ENCODE measurements around the gene PIEZO2.

DNA sequence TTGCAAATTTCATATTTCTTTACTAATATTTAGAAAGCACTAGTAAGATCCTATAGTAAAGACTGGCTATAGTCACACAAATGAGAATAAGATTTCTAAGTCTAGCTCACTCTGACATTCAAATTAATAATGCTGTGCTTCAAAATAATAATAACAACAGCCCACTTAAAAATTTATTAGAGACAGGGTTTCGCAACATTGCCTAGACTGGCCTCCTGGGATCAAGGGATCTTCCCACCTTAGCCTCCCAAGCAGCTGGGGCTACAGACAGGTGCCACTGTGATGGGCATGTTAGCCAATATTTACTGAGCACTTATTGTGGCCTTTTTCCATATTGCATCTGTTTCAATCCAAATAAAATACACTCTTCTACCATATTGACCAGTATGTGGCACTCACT is 96.1 kb downstream of the PIEZO2 start:
- TF ChIP-seq ZNF8 (CRISPR knock-in tag; IDR thresholded peaks at IDR 0.05) (no peak), SNAI2 (CRISPR knock-in tag; IDR thresholded peaks at IDR 0.05) (no peak), PPARA (CRISPR knock-in tag; IDR thresholded peaks at IDR 0.05; ENCODE audit: borderline replicate concordance) (no peak), OSR1 (CRISPR knock-in tag; IDR thresholded peaks at IDR 0.05) (no peak), ARNTL (CRISPR knock-in tag; IDR thresholded peaks at IDR 0.05; ENCODE audit: borderline replicate concordance, low read depth) (no peak), ESRRG (CRISPR knock-in tag; IDR thresholded peaks at IDR 0.05) (no peak), ZFP3 (CRISPR knock-in tag; IDR thresholded peaks at IDR 0.05) (no peak), ZFP30 (CRISPR knock-in tag; IDR thresholded peaks at IDR 0.05) (no peak)
- TF ChIP-seq, protein P1, sequence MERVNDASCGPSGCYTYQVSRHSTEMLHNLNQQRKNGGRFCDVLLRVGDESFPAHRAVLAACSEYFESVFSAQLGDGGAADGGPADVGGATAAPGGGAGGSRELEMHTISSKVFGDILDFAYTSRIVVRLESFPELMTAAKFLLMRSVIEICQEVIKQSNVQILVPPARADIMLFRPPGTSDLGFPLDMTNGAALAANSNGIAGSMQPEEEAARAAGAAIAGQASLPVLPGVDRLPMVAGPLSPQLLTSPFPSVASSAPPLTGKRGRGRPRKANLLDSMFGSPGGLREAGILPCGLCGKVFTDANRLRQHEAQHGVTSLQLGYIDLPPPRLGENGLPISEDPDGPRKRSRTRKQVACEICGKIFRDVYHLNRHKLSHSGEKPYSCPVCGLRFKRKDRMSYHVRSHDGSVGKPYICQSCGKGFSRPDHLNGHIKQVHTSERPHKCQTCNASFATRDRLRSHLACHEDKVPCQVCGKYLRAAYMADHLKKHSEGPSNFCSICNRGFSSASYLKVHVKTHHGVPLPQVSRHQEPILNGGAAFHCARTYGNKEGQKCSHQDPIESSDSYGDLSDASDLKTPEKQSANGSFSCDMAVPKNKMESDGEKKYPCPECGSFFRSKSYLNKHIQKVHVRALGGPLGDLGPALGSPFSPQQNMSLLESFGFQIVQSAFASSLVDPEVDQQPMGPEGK (CRISPR knock-in tag; IDR thresholded peaks at IDR 0.05; ENCODE audit: borderline replicate concordance), result no peak
- TF ChIP-seq, protein P2, sequence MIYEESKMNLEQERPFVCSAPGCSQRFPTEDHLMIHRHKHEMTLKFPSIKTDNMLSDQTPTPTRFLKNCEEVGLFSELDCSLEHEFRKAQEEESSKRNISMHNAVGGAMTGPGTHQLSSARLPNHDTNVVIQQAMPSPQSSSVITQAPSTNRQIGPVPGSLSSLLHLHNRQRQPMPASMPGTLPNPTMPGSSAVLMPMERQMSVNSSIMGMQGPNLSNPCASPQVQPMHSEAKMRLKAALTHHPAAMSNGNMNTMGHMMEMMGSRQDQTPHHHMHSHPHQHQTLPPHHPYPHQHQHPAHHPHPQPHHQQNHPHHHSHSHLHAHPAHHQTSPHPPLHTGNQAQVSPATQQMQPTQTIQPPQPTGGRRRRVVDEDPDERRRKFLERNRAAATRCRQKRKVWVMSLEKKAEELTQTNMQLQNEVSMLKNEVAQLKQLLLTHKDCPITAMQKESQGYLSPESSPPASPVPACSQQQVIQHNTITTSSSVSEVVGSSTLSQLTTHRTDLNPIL (CRISPR knock-in tag; IDR thresholded peaks at IDR 0.05; ENCODE audit: low read depth), result no peak
- TF ChIP-seq, protein P3, sequence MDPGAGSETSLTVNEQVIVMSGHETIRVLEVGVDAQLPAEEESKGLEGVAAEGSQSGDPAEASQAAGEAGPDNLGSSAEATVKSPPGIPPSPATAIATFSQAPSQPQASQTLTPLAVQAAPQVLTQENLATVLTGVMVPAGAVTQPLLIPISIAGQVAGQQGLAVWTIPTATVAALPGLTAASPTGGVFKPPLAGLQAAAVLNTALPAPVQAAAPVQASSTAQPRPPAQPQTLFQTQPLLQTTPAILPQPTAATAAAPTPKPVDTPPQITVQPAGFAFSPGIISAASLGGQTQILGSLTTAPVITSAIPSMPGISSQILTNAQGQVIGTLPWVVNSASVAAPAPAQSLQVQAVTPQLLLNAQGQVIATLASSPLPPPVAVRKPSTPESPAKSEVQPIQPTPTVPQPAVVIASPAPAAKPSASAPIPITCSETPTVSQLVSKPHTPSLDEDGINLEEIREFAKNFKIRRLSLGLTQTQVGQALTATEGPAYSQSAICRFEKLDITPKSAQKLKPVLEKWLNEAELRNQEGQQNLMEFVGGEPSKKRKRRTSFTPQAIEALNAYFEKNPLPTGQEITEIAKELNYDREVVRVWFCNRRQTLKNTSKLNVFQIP (CRISPR knock-in tag; IDR thresholded peaks at IDR 0.05; ENCODE audit: borderline replicate concordance, low read depth), result no peak

Measured in SK-N-SH treated with all-trans-retinoic acid at 6 μM for 48 hours (cell line).